SK-N-SH treated with all-trans-retinoic acid at 6 μM for 48 hours (cell line): Measurements from ENCODE around the gene MMS19.

ENCODE experiments used
- ARNTL ChIP-seq: fragments of 450-650 bp; formaldehyde crosslinking; IDR thresholded peaks from 2 replicates; pipeline ENCODE4 v1.5.0; 2020; ENCODE audit warnings: low read depth, mild to moderate bottlenecking, moderate library complexity, borderline replicate concordance
- BACH2 ChIP-seq: fragments of 250-450 bp; sonication (Bioruptor Pico); IDR thresholded peaks from 2 replicates; pipeline ENCODE4 v1.9.0; 2021; ENCODE audit warnings: mild to moderate bottlenecking, borderline replicate concordance
- OSR1 ChIP-seq: fragments of 250-450 bp; sonication (Bioruptor Pico); IDR thresholded peaks from 2 replicates; pipeline ENCODE4 v1.8.0; 2022; ENCODE audit warnings: moderate library complexity, mild to moderate bottlenecking, inconsistent platforms
- SNAI2 ChIP-seq: fragments of 250-450 bp; sonication (Bioruptor Pico); IDR thresholded peaks from 2 replicates; pipeline ENCODE4 v1.5.0; 2020; ENCODE audit warnings: mild to moderate bottlenecking, moderate library complexity
- TOX ChIP-seq: fragments of 250-450 bp; sonication (Bioruptor Pico); IDR thresholded peaks from 2 replicates; pipeline ENCODE4 v1.8.0; 2021; ENCODE audit warnings: mild to moderate bottlenecking, moderate library complexity, borderline replicate concordance
- TSHZ2 ChIP-seq: fragments of 250-450 bp; sonication (Bioruptor Pico); IDR thresholded peaks from 2 replicates; pipeline ENCODE4 v1.5.0; 2020; ENCODE audit warnings: mild to moderate bottlenecking, moderate library complexity
- ZC3H10 ChIP-seq: fragments of 250-450 bp; sonication (Bioruptor Pico); IDR thresholded peaks from 2 replicates; pipeline ENCODE4 v1.5.1; 2021; ENCODE audit warnings: mild to moderate bottlenecking, moderate library complexity
- ZFP3 ChIP-seq: fragments of 250-450 bp; sonication (Bioruptor Pico); IDR thresholded peaks from 2 replicates; pipeline ENCODE4 v1.5.0; 2020; ENCODE audit warnings: mild to moderate bottlenecking, moderate library complexity
- ZFP30 ChIP-seq: fragments of 450-650 bp; formaldehyde crosslinking; IDR thresholded peaks from 2 replicates; pipeline ENCODE4 v1.5.0; 2022; ENCODE audit warnings: mild to moderate bottlenecking, moderate library complexity
- ZNF8 ChIP-seq: fragments of 450-650 bp; formaldehyde crosslinking; IDR thresholded peaks from 2 replicates; pipeline ENCODE4 v1.5.0; 2020; ENCODE audit warnings: mild to moderate bottlenecking, moderate library complexity
- TF ChIP-seq, protein P1 (sequence below): fragments of 250-450 bp; sonication (Bioruptor Pico); IDR thresholded peaks from 2 replicates; pipeline ENCODE4 v1.5.1; 2021; ENCODE audit warnings: mild to moderate bottlenecking, moderate library complexity
- TF ChIP-seq, protein P2 (sequence below): fragments of 250-450 bp; sonication (Bioruptor Pico); IDR thresholded peaks from 2 replicates; pipeline ENCODE4 v1.5.1; 2020; ENCODE audit warnings: low read depth, mild to moderate bottlenecking, moderate library complexity
- TF ChIP-seq, protein P3 (sequence below): fragments of 250-450 bp; sonication (Bioruptor Pico); IDR thresholded peaks from 2 replicates; pipeline ENCODE4 v1.8.0; 2020; ENCODE audit warnings: mild to moderate bottlenecking, moderate library complexity, borderline replicate concordance

GRCh38 chr10:97450828-97451227 is 47.4 kb downstream of the MMS19 start:
- TF ChIP-seq ARNTL (CRISPR knock-in tag): no peak
- TF ChIP-seq OSR1 (CRISPR knock-in tag): no peak
- TF ChIP-seq ZFP3 (CRISPR knock-in tag): no peak
- no peak for TF ChIP-seq TSHZ2 (CRISPR knock-in tag)
- TF ChIP-seq ZC3H10 (CRISPR knock-in tag): no peak
- no peak for TF ChIP-seq SNAI2 (CRISPR knock-in tag)
- TF ChIP-seq, protein P1, sequence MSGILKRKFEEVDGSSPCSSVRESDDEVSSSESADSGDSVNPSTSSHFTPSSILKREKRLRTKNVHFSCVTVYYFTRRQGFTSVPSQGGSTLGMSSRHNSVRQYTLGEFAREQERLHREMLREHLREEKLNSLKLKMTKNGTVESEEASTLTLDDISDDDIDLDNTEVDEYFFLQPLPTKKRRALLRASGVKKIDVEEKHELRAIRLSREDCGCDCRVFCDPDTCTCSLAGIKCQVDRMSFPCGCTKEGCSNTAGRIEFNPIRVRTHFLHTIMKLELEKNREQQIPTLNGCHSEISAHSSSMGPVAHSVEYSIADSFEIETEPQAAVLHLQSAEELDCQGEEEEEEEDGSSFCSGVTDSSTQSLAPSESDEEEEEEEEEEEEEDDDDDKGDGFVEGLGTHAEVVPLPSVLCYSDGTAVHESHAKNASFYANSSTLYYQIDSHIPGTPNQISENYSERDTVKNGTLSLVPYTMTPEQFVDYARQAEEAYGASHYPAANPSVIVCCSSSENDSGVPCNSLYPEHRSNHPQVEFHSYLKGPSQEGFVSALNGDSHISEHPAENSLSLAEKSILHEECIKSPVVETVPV (CRISPR knock-in tag): no peak
- TF ChIP-seq TOX: no peak
- no peak for TF ChIP-seq BACH2 (CRISPR knock-in tag)
- TF ChIP-seq ZFP30 (CRISPR knock-in tag): no peak
- TF ChIP-seq ZNF8: no peak
- TF ChIP-seq, protein P2, sequence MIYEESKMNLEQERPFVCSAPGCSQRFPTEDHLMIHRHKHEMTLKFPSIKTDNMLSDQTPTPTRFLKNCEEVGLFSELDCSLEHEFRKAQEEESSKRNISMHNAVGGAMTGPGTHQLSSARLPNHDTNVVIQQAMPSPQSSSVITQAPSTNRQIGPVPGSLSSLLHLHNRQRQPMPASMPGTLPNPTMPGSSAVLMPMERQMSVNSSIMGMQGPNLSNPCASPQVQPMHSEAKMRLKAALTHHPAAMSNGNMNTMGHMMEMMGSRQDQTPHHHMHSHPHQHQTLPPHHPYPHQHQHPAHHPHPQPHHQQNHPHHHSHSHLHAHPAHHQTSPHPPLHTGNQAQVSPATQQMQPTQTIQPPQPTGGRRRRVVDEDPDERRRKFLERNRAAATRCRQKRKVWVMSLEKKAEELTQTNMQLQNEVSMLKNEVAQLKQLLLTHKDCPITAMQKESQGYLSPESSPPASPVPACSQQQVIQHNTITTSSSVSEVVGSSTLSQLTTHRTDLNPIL (CRISPR knock-in tag): no peak
- TF ChIP-seq, protein P3, sequence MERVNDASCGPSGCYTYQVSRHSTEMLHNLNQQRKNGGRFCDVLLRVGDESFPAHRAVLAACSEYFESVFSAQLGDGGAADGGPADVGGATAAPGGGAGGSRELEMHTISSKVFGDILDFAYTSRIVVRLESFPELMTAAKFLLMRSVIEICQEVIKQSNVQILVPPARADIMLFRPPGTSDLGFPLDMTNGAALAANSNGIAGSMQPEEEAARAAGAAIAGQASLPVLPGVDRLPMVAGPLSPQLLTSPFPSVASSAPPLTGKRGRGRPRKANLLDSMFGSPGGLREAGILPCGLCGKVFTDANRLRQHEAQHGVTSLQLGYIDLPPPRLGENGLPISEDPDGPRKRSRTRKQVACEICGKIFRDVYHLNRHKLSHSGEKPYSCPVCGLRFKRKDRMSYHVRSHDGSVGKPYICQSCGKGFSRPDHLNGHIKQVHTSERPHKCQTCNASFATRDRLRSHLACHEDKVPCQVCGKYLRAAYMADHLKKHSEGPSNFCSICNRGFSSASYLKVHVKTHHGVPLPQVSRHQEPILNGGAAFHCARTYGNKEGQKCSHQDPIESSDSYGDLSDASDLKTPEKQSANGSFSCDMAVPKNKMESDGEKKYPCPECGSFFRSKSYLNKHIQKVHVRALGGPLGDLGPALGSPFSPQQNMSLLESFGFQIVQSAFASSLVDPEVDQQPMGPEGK: no peak
